ENCODE measurements around the gene LINGO1. TPM values are rescaled to one million over a fixed set of nuclear protein-coding genes. Genes with fewer than 3 reads are reported as not detected.

LINGO1 gene
- total and polyA plus RNA-seq, 2 donors (not counting 3 experiments of a cell fraction or from before 2014, with no cell fraction given), result 0.15 to 0.33 TPM

DNA sequence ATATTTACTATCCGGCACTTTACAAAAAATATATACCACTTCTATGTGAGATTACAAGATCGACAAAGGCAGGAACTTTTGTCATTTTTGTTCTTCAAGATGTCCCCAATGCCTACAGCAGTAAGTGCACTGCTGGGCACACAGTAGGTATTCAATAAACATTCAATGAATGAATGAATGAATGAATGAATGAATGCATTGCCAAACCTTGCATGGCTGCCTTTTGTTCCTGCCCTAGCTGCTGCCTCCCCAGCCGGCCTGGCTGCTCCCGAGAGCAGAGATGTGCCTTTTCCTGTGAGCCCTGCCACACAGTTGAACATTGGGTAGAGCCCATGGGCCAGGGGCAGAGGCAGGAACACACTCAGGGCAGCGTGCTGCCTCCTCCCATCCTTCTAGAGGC is 37.5 kb downstream of the LINGO1 start:
- intact Hi-C loops (cut with micrococcal nuclease), result no loop called here
- H3K4me1 ChIP-seq (ENCODE audit: control insufficient read depth, extremely low read depth, insufficient read depth, low read length), result peaks cover 3% of the 10 kb centered on the region
- FAIRE-seq (no peak), DNase-seq (ENCODE audit: low read depth, low spot score) (no peak)
- no peak overlapping the region for H3K9ac ChIP-seq (replicated peaks; ENCODE audit: extremely low read depth, insufficient read depth, low read length)
- H3K27me3 ChIP-seq (ENCODE audit: control insufficient read depth in 2 of 2, insufficient read depth in 2 of 2, low read length in 2 of 2), result no peaks in the 10 kb centered on the region
- no peaks in the 10 kb centered on the region for H3K36me3 ChIP-seq (ENCODE audit: control insufficient read depth in 2 of 2, extremely low read depth in 1 of 2, insufficient read depth in 2 of 2, low read length in 2 of 2)
- no peak overlapping the region for H3K4me3 ChIP-seq (replicated peaks in 1 of 3; ENCODE audit: insufficient read depth in 1 of 3, low read depth in 1 of 3, low read length in 3 of 3)
- no peak overlapping the region for H3K4me2 ChIP-seq (ENCODE audit: insufficient read depth, low read length)
- H3K79me2 ChIP-seq (ENCODE audit: control insufficient read depth, insufficient read depth, low read length), result no peaks in the 10 kb centered on the region
- BruUV-seq (replicated peaks), result no TSS peak
- no peaks in the 10 kb centered on the region for H4K20me1 ChIP-seq (replicated peaks; ENCODE audit: control insufficient read depth, extremely low read depth, insufficient read depth, low read length)
- H3K9me1 ChIP-seq (replicated peaks; ENCODE audit: control insufficient read depth, extremely low read depth, insufficient read depth, low read length), result no peaks in the 10 kb centered on the region
- peak overlapping the region; percentile 66 for H2AFZ ChIP-seq (ENCODE audit: low read depth, low read length)
- POLR2A ChIA-PET, result no interaction called here
- H3K27ac ChIP-seq (ENCODE audit: insufficient read depth, low read depth, low read length), result no peak overlapping the region
- TF ChIP-seq CTCF (IDR thresholded peaks at IDR 0.05; ENCODE audit: extremely low read depth in 1 of 2, insufficient read depth in 1 of 2, low read depth in 1 of 2, low read length in 2 of 2), result no peak
- no peak for TF ChIP-seq MAX (IDR thresholded peaks at IDR 0.05; ENCODE audit: insufficient read depth, insufficient read length)
- no peak for TF ChIP-seq JUN (IDR thresholded peaks at IDR 0.05; ENCODE audit: borderline replicate concordance, insufficient read depth, insufficient read length, low read depth)
- no peak for TF ChIP-seq GATA2 (IDR thresholded peaks at IDR 0.05; ENCODE audit: insufficient read depth, insufficient read length, low read depth, low read length)
- TF ChIP-seq POLR2AphosphoS5 (IDR thresholded peaks at IDR 0.05; ENCODE audit: insufficient read depth, low read depth, low read length), result no peak
- no peak for TF ChIP-seq POLR2A (IDR thresholded peaks at IDR 0.05; ENCODE audit: low read depth, low read length)
- no peak for TF ChIP-seq FOS (IDR thresholded peaks at IDR 0.05; ENCODE audit: borderline replicate concordance, insufficient read depth, low read length)
- no peak for TF ChIP-seq EZH2 (IDR thresholded peaks at IDR 0.05; ENCODE audit: borderline replicate concordance, low read depth, low read length, severe bottlenecking)
- TF ChIP-seq MYC (IDR thresholded peaks at IDR 0.05; ENCODE audit: low read depth, low read length), result no peak
- dilution Hi-C loops (cut with MboI; ENCODE audit: extremely low pct_ligation_motif_present, low sequenced_read_pairs), result no loop called here
- H3K9me3 ChIP-seq (replicated peaks; ENCODE audit: control insufficient read depth, insufficient read depth, low read length), result no peaks in the 10 kb centered on the region
- CTCF ChIA-PET, result no interaction called here

Measured in endothelial cell of umbilical vein (primary cell).